DOHH2 (cell line): ENCODE measurements around the gene CEBPA.

ENCODE experiments used
- H3F3A ChIP-seq: fragments of 200-600 bp; sonication (generic), shearing (Covaris generic); 2 replicates; pipeline ENCODE4 v1.6.0; 2016; ENCODE audit warnings: antibody characterized with exemption, mild to moderate bottlenecking; ENCODE audit not compliant: control insufficient read depth, insufficient read depth
- H3K27ac ChIP-seq: fragments of 200-600 bp; sonication (generic); 2 replicates; pipeline ENCODE4 v1.5.1; 2014; ENCODE audit warnings: low read depth, mild to moderate bottlenecking, low read length, moderate library complexity
- H3K27me3 ChIP-seq: fragments of 200-600 bp; sonication (generic); 2 replicates; pipeline ENCODE4 v1.6.1; 2014; ENCODE audit warnings: mild to moderate bottlenecking, low read length, mixed read lengths; ENCODE audit not compliant: control insufficient read depth
- H3K36me3 ChIP-seq: fragments of 200-600 bp; sonication (generic); 2 replicates; pipeline ENCODE4 v1.6.1; 2014; ENCODE audit warnings: mild to moderate bottlenecking, low read length, moderate library complexity, mixed read lengths; ENCODE audit not compliant: control insufficient read depth
- H3K4me1 ChIP-seq: fragments of 200-600 bp; sonication (generic); 2 replicates; pipeline ENCODE4 v1.6.1; 2014; ENCODE audit warnings: mild to moderate bottlenecking, low read length, mixed read lengths; ENCODE audit not compliant: control insufficient read depth
- H3K4me2 ChIP-seq: fragments of 200-600 bp; sonication (generic); 2 replicates; pipeline ENCODE4 v1.6.0; 2014; ENCODE audit warnings: mild to moderate bottlenecking, low read length, moderate library complexity
- H3K4me3 ChIP-seq: fragments of 200-600 bp; sonication (generic); 2 replicates; pipeline ENCODE4 v1.5.1; 2014; ENCODE audit warnings: mild to moderate bottlenecking, low read length, mixed read lengths
- H3K79me2 ChIP-seq: fragments of 200-600 bp; sonication (generic); 2 replicates; pipeline ENCODE4 v1.6.1; 2014; ENCODE audit warnings: mild to moderate bottlenecking, low read length, mixed read lengths; ENCODE audit not compliant: control insufficient read depth
- H3K9me2 ChIP-seq: fragments of 200-600 bp; sonication (generic); replicated peaks from 2 replicates; pipeline ENCODE4 v1.6.1; 2014; ENCODE audit warnings: mild to moderate bottlenecking, low read length, mixed read lengths; ENCODE audit not compliant: control insufficient read depth
- H3K9me3 ChIP-seq: fragments of 200-600 bp; sonication (generic); 2 replicates; pipeline ENCODE4 v1.6.1; 2014; ENCODE audit warnings: antibody characterized with exemption, low read length, mixed read lengths; ENCODE audit not compliant: control insufficient read depth, insufficient read depth
- H4K20me1 ChIP-seq: fragments of 200-600 bp; sonication (generic); 2 replicates; pipeline ENCODE4 v1.6.0; 2014; ENCODE audit warnings: low read depth, mild to moderate bottlenecking, antibody characterized with exemption, low read length, moderate library complexity; ENCODE audit not compliant: control insufficient read depth, insufficient read depth
- CTCF ChIP-seq: fragments of 200-600 bp; sonication (generic); IDR thresholded peaks from one replicate; pipeline ENCODE4 v1.5.1; 2014; ENCODE audit warnings: antibody characterized with exemption, mild to moderate bottlenecking, low read depth, low read length; ENCODE audit not compliant: poor library complexity, severe bottlenecking
- EZH2phosphoT487 ChIP-seq: fragments of 200-600 bp; sonication (generic); IDR thresholded peaks from 2 replicates; pipeline ENCODE4 v1.6.1; 2017; ENCODE audit warnings: borderline replicate concordance, mild to moderate bottlenecking, antibody characterized with exemption, low read length, moderate library complexity, mixed read lengths

The CEBPA gene

GRCh38 chr19:33334271-33334670, 31.9 kb upstream of the CEBPA start:
- H3K9me3 ChIP-seq: no peaks in the 10 kb centered on the region
- H3K36me3 ChIP-seq: no peaks in the 10 kb centered on the region
- H3K4me1 ChIP-seq: no peaks in the 10 kb centered on the region
- no peak overlapping the region for H3K27ac ChIP-seq
- H3K27me3 ChIP-seq: peaks cover 6% of the 10 kb centered on the region; the same call in 1 of the 2 replicates
- no peaks in the 10 kb centered on the region for H3F3A ChIP-seq
- H3K9me2 ChIP-seq: no peaks in the 10 kb centered on the region
- H4K20me1 ChIP-seq: no peaks in the 10 kb centered on the region
- no peak for TF ChIP-seq CTCF
- no peak for TF ChIP-seq EZH2phosphoT487
- H3K4me3 ChIP-seq: no peak overlapping the region
- no peak overlapping the region for H3K4me2 ChIP-seq
- no peaks in the 10 kb centered on the region for H3K79me2 ChIP-seq

GRCh38 chr19:33333642-33334041, 31.3 kb upstream of the CEBPA start:
- H3K27ac ChIP-seq: no peak overlapping the region
- no peaks in the 10 kb centered on the region for H4K20me1 ChIP-seq
- H3K4me3 ChIP-seq: no peak overlapping the region
- H3K27me3 ChIP-seq: no peaks in the 10 kb centered on the region
- TF ChIP-seq CTCF (no peak), EZH2phosphoT487 (no peak)
- H3K4me2 ChIP-seq: no peak overlapping the region
- no peaks in the 10 kb centered on the region for H3K79me2 ChIP-seq
- H3F3A ChIP-seq: no peaks in the 10 kb centered on the region
- H3K4me1 ChIP-seq: no peaks in the 10 kb centered on the region
- no peaks in the 10 kb centered on the region for H3K9me2 ChIP-seq
- H3K36me3 ChIP-seq: no peaks in the 10 kb centered on the region
- H3K9me3 ChIP-seq: no peaks in the 10 kb centered on the region

GRCh38 chr19:33333151-33333550, 30.8 kb upstream of the CEBPA start:
- Histone ChIP-seq H3K9me3 (no peaks in the 10 kb centered on the region), H4K20me1 (no peaks in the 10 kb centered on the region), H3K4me1 (no peaks in the 10 kb centered on the region), H3K4me2 (no peak overlapping the region), H3K27me3 (no peaks in the 10 kb centered on the region), H3K27ac (no peak overlapping the region), H3K9me2 (no peaks in the 10 kb centered on the region), H3K79me2 (no peaks in the 10 kb centered on the region), H3K4me3 (no peak overlapping the region), H3K36me3 (no peaks in the 10 kb centered on the region), H3F3A (no peaks in the 10 kb centered on the region)
- TF ChIP-seq EZH2phosphoT487: no peak
- no peak for TF ChIP-seq CTCF

GRCh38 chr19:33332248-33332647, 29.9 kb upstream of the CEBPA start:
- no peaks in the 10 kb centered on the region for H3K9me2 ChIP-seq
- TF ChIP-seq EZH2phosphoT487 (no peak), CTCF (no peak)
- H3K27me3 ChIP-seq: no peaks in the 10 kb centered on the region
- H3K79me2 ChIP-seq: no peaks in the 10 kb centered on the region
- no peaks in the 10 kb centered on the region for H3K36me3 ChIP-seq
- H3K9me3 ChIP-seq: no peaks in the 10 kb centered on the region
- no peaks in the 10 kb centered on the region for H3K4me1 ChIP-seq
- H4K20me1 ChIP-seq: no peaks in the 10 kb centered on the region
- H3K27ac ChIP-seq: no peak overlapping the region
- H3K4me2 ChIP-seq: no peak overlapping the region
- no peaks in the 10 kb centered on the region for H3F3A ChIP-seq
- H3K4me3 ChIP-seq: no peak overlapping the region
